GM12892 (cell line): ENCODE data around the gene TMEM131.

Experiments
- POLR2A ChIP-seq: IDR thresholded peaks from 2 replicates; pipeline ENCODE4 v1.6.1; 2011; ENCODE audit warnings: low read depth, low read length, control low read depth
- POLR2AphosphoS5 ChIP-seq: IDR thresholded peaks from 2 replicates; pipeline ENCODE4 v1.6.1; 2011; ENCODE audit warnings: low read depth, low read length, control low read depth

DNA sequence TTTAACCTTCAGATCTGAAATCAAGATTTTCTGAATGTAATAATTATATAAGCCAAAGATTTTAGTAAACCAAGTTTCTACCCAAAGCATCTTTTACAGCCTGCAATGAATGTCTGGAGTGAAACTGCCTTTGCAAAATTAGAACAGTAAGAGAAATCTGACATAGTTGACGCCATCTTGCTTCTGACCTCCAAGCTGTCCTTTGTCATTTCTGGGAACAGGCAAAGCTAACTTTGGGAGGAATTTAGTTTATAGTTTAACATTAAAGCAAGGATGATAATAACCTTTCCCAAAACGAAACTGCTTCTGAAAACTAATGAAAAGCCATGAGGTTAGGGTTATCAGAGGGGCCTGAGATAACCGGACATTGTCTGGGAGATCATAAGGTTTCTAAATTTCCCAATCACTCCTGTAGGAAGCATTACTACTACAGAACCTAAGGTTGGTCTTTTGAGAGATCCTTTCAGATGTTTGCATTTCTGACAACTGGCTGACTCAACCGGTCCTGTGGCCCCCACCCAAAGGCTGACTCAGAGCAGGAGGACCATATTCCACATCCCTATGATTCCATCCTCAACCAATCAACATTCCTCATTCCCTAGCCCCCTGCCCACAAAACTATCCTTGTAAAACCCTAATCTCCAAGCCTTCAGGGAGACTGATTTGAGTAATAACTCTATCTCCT, 124.5 kb downstream of the TMEM131 start:
- no peak for TF ChIP-seq POLR2A
- no peak for TF ChIP-seq POLR2AphosphoS5
